HG03039 (cell line): ENCODE results near the gene RIT2.

ENCODE experiments used
- ATAC-seq: cut with Tn5 transposase; IDR thresholded peaks from one replicate; pipeline ENCODE4 v1.9.1; 2021; ENCODE audit warnings: mild to moderate bottlenecking, moderate library complexity; ENCODE audit not compliant: unreplicated experiment

RIT2 gene

DNA sequence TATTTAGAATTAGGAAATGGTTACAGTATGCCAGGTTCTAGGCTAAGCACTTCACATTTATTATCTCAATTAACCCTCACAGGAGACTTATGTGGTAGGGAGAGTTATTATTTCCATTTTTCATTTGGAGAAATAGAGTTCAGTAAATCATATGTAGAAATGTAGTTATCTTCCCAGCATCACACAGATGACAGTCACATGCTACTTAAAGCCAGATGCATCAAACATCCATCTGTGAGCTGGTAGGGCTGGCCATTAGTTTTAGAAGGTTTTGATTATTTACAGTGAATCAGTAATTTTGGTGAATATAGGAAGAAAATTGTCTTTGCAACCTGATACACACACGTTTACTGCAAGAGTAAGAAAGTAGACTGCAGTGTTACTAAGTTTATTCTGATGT lies 97.9 kb downstream of the RIT2 start:
- no peak for ATAC-seq

DNA sequence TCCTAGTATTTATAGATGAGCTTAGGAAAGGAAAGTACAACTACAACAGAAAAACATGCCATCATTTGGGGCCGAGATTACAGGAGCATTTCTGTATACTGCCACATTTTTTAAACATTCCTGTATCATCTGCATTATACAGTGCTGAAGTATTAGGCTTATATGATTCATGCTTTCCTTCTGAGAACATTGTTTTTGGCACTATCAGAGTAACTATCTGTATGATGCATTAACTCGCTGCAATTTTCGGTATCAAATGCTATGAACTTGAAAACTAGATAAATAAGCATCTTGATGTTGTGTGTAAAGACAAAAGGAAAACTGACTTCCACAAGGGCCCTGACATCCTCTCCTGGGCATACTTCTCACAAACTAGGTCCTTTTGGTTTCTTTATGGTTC lies 102.0 kb downstream of the RIT2 start:
- ATAC-seq, result no peak

DNA sequence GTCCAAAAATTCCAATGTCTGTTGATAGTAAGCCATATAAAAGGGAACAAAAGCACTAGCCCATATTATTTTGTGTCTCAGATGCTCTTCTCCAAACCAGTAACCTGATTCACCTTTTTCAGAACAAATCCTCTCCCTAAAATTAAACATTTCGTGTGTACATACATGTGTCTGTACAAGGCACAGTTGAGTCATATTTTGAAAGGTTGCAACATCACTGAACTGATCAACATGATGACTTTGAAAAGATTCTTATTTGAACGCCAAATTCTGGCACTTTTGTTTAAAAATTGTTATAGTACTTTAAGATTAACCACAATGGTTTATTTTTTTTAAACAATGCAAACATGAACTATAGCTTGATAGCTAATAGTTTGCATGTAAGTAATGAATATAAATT lies 102.5 kb downstream of the RIT2 start:
- no peak for ATAC-seq

DNA sequence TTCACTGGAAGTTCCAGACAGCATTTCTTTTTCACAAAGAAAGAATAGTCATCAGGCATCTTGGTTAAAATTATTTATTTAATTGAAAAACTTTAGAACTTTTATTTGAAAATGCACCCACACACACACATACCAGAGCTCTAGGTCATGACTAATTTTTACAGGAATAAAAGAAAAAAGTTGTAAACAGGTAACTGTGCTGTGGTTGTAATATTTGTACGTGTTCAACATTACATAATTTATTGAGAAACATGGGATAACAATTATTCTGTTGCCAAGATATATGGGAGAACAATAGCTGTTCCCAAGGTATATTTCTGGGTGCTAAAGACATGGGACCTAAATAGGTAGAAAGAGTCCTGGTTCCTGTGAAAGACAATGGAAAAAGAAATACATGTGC lies 104.9 kb downstream of the RIT2 start:
- ATAC-seq, result no peak

DNA sequence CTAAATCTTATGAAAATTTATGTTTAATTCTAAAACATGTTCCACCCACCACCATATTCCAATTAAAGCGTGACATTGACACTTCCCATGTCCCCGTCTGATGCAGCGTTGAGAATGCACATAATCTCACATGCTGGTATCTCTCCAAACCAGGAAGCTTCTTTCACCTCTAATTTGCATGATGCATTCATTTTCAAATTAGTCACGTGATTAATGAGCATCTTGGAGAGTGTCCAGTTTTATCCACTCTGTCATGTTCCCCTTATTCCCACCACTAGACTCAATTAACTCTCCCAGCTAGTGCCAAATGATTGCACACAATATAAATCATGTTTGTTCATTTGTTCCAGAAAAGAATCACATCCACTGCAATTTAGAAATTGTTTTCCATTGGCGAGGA lies 105.8 kb downstream of the RIT2 start:
- ATAC-seq, result no peak

DNA sequence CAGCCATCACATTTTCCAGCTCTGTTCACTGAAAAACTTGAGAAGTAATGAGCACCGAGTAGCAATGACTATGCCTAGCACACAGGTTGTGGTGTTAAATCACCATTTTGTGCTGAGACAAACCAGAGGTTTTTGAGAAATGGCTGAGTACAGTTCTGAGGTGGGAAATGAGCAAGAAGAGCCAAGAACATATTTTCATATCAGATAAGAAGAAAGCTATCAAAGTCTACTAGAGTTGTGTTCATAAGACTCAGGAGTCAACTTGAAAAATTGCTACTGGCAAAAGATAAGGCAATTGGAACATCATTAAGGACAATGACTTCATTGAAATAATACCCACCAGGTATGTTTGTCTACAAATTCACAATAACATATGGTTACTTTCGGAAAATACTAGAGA lies 108.1 kb downstream of the RIT2 start:
- no peak for ATAC-seq

DNA sequence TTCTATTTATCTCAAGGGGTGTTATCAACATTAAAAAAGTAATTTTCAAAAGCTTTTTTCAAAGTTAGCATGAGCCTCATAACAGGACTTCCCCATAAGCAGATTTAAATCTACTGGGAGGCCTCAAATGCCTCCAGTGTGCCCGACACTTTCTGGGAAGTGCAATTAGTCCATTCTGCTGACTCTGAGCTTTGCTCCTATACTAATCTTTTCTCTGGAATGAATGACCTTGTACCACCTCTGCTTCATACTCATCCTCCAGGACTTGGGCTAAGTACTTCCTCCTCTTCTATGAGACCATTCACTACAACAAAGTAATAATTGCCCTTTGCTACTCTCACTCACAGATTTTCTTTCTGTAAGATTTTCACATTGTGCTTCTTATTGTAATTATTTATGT lies 111.1 kb downstream of the RIT2 start:
- ATAC-seq, result no peak

DNA sequence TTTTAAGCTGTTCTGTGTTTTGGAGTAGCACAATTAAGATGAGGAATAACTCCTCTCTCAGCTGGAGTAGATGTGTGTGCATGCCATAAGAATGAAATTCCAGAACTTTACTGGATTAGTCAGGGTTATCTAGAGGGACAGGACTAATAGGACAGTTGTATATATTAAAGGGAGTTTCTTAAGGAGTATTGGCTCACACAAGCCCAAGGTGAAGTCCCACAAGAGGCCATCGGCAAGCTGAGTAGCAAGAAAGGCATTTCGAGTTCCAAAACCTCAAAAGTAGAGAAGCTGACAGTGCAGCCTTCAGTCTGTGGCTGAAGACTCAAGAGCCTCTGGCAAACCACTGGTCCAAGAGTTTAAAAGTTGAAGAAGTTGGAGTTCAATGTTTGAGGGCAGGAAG lies 113.7 kb downstream of the RIT2 start:
- ATAC-seq, result no peak

DNA sequence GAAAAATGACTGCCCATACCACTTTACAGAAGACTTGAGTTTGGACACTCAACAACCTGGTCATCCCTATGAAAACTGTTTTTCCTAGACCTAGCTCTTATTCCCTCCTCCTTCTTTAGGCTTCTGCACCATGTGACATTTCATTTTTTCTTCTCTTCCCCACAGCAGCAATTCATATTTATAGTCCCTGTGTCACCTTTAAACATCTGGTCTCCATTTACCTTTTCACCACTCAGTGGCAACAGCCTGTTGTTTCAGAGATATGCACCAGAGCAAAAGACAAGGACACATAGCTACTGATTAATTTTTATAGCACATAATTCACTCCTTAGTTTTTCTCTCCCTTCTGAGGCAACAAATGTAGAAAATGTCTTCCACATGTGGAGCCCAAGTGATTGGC lies 118.7 kb downstream of the RIT2 start:
- no peak for ATAC-seq

DNA sequence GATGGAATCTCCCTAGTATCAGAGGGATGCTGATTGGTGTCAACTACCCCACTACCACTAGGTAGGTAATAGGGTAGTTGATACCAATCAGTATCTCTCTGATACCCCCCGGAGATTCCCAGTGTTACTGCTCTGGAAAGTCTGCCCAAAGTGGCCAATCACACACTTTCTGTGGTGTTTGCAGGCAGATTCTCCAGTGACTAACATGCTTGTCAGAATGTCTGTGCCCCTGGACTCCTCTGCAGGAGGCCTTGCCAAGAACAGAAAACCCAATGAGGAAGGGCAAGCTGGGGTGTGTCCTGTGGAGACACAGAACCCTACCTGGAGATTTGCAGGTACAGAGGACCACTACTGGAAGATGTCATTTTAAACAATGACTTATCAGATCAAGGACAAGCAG lies 135.1 kb downstream of the RIT2 start:
- ATAC-seq, result no peak

DNA sequence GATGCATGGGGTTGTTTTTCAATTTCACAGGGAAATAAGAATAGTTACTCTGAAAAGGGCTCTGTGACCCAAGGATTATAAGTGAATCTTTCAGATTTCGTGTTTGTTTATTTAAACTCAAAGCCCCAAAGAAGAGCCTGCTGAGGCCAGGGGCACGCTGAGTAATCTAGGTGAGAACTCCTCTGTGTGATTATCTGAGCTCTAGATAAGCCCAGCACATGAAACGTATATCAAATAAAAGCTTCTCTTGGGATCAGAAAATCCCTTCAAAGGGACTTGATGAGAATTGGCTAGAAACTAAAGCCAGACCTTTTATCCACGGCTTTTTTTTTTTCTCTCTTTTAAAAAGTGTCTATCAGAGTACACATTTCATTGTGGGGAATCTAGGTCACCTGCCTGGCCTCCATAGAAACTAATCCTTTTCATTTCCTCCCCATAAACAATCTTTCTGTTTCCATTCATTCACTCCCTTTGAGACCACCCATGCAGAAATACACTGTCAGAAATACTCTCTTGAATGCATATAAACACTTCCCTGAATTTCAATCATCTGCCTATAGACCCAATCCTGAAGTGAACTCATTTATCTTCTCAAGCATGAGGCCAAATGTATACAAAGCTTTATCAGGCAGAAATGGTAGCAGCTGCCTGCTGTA lies 137.4 kb downstream of the RIT2 start:
- ATAC-seq, result no peak

DNA sequence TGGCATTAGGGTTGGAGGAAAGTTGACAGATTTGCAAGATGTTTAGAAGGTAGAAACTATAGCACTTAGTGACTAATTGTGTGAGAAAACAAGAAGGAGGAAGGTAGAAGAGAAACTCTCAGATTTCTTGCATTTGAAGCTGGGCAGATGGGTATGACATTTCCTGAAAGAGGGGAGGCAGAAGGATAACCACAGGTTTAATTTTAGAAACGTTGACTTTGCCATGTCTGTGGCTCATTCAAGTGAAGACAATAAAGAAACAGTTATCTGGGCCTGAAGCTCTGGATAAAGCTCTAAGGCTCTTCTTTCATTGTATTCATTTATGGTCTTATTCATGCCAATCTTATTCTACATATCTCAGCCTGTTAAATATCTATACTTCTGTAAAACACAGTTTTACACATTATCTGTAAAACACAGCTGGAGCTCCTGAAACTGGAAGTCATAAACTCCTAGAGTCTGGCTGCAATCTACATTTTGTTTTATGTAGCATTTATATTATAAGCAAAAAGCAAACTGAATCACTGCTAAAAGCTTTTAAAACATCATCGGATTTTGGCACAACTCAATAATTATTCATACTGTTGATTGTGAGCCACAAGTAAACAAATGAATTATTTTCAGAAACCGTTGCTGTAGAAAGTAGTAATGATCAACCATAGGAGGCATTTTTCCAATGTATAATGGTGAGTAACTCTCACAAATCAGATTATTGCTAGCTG lies 138.5 kb downstream of the RIT2 start:
- ATAC-seq, result no peak

DNA sequence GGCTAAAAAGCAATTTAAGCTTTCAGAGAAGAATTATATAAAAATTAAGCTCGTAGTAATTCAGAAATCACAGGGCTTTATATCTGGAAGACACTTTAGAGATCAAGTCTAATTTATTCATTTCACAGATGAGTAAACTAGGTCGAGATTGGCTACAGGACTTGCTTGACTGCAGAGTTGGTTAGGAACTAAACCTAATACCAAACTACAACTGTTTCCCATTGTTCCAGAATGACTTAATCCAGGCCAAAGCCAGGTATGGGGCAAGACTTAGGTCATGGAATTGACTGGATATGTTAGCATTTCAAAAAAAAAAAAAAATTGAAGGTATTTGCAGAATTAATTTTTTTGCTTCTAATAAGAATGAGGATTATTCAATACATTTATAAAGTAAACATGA lies 146.1 kb downstream of the RIT2 start:
- no peak for ATAC-seq

DNA sequence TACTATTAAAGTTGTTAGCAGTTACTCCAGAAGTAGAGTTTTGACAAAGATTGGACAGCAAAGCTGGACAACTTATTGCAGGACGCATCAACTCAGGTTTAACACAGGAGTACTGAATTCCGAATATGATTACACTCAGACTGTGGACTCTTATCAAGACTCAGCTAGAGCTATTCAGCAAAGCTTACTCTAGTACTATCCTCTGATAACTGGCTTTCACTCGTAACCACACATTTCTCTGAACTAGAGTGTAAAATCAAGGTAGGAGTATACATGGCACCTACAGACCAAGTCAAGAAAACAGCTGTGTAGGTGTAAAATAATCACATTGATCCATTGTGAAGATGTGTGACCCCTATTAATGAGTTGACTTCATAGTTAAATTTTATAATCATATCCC lies 154.2 kb downstream of the RIT2 start:
- ATAC-seq, result no peak

DNA sequence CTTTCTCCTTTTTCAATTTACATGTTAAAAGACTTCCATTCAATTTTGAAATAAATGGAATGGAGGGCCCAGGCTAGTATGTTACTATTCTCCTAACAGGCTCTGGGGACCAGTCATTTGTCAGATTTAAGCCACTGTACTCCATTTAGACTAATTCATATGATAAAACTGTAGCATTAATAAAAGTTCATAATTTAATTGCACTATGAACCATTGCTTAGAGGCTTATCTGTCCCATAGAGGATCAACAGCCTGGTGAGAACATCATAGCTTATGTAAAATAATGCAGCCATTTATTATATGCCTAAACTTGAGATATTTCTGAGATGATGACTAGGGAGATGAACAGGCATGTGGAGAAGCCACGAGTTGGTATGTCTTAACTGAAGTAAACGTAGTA lies 156.0 kb downstream of the RIT2 start:
- ATAC-seq, result no peak

DNA sequence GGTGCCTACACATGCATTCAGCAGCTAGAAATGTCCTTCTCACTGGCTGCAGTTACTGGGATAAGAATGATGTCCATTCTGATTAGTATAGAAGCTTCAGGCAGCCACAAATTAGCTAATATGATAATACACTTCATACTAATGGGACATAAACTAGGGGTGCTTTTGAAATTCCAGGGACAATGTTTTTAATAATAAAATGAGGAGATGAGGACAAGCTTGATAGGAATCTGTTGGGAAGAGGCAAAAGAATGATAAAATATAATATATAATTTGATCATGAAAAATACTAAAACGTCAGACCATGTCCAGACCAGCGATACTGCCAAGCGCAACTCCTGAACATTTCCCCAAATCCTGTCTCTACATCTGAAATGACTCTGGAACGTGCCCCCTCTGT lies 157.1 kb downstream of the RIT2 start:
- no peak for ATAC-seq

DNA sequence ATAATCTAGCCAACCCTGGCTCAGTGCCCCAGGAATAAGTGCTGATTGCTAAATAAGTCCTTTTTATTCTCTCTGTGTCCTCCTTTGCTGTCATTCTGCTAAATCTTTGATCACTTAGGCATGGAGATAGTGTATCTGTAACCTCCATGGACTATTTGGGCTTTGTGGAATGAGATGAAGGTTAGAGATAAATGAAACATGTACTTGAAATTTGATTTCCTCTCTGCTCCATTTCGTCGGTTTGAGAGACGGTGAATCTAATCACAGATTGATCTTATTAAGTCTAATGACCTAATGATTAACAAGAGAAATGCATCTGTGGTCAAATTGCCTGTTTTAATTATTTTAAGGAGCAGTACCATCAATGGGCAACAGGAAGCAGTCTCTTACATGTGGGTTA lies 159.2 kb downstream of the RIT2 start:
- ATAC-seq, result no peak

DNA sequence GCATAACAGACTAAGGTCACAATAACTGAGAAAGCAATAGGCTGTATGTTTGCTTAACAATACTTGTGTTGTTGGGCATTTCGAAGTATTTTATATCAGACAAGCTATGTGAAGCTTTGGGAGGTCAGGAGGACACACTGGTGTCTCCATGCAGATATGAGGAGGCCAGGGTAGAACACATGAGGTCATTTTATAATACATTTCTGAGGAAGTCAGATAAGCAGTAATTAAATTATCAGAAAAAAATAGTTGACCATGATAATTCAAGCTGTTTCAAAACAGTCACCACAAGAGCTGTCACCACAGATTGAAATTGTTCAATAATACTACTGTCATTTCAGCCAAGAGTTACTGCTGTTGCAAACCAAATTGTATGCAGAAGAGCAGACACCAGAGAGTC lies 160.6 kb downstream of the RIT2 start:
- no peak for ATAC-seq

DNA sequence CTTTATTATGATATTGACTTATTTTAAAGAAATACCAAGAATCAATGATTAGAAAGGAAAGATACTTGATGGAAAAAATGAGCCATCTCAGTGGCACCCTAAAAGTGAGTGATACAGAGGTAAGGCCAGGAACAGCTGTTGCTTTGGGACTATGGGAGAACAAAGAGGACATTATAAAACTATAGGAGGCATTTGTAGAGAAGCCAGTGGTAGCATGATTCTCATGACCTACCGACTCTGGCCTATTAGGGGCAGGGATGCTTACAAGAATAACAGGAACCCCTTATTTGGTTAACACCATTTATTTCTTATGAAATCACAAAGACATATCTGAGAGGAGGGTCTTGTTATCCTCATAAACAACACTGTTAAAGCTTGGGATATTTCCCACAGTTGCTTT lies 162.2 kb downstream of the RIT2 start:
- no peak for ATAC-seq

DNA sequence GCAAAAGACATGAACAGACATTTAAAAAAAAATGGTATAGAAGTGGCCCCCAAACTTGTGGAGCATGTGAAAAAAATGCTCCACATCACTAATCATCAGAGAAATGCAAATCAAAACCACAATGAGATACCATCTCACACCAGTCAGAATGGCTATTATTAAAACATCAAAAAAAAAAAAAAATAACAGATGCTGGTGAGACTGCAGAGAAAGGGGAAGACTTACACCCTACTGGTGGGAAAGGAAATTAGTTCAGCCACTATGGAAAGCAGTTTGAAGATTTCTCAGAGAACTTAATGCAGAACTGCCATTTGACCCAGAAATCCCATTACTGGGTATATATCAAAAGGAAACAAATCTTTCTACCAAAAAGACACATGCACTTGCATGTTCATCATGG lies 164.8 kb downstream of the RIT2 start:
- no peak for ATAC-seq

DNA sequence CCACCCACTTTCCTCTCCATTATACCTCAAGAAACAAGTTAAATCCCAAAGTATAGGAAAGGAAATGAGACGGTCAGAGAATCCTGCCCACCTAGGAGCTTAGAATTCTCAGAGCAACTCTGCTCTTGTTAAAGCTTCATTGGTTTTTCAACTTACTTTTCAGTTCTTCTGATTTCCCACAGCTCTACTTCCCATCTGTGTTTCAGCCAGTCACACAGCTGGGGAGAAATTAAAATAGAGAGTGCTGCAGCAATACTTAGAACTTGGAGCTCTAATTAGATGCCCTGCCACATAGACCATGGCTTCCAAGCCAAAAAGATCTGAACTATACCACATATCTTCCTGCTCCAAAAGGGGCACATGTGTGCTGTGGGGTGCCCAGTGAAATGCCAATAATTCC lies 166.7 kb downstream of the RIT2 start:
- no peak for ATAC-seq

DNA sequence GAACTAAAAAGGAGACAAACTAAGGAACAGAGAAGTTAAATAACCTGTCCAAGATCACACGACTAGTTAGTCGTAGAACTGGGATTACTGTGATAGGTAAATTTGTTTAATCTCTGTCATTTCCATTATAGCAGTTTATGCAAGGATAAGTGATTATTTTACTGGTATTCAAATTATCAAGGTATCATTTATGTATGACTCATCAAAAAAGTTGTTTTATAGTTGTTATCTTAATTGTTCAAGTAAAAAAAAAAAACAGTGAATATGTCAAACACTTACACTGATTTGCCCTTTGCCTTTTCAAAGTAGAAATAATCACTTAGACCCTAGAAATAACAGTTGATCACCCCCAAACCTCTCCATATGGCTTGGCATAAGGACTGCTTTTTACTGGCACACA lies 173.6 kb downstream of the RIT2 start:
- no peak for ATAC-seq

DNA sequence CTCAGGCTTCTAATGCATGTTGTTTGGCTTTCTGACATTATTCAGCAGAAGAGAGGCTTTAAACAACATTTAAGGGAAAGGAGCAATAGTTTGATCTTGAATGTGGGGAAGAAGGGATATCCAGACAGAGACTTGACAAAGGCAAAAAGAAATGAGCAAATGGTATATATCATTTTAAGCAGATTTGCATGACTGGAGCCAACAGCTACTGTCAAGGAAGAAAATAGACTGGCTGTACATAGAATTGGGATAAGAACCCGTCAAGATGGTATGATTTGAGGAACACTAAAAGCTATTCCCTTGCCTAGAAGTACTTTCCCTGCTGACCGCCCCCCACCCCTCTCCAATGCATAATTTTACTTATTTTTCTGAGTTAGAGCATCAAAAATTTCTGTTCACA lies 174.5 kb downstream of the RIT2 start:
- no peak for ATAC-seq
